GM12873 (cell line): ENCODE measurements around the gene WASF2.

Experiments
- CTCF ChIP-seq: IDR thresholded peaks from 2 replicates; pipeline ENCODE4 v1.5.1; 2012; ENCODE audit warnings: low read depth, mild to moderate bottlenecking, moderate library complexity, low read length, control low read depth; ENCODE audit not compliant: insufficient read depth; ENCODE audit errors: missing control alignments

WASF2 gene

GRCh38 chr1:27366113-27366410 is 123.9 kb downstream of the WASF2 start:
- no peak for TF ChIP-seq CTCF

GRCh38 chr1:27365372-27366112 is 124.4 kb downstream of the WASF2 start:
- no peak for TF ChIP-seq CTCF

- no peak for TF ChIP-seq CTCF
These were observed 125.1 kb downstream of the WASF2 start for GRCh38 chr1:27364696-27365371.

- TF ChIP-seq CTCF: no peak
These were observed 125.9 kb downstream of the WASF2 start for GRCh38 chr1:27363766-27364695.

- no peak for TF ChIP-seq CTCF
These were observed 128.4 kb downstream of the WASF2 start for GRCh38 chr1:27361553-27361952.

- no peak for TF ChIP-seq CTCF
These were observed 128.9 kb downstream of the WASF2 start for GRCh38 chr1:27361044-27361402.
